Measurements from ENCODE around the gene MRPS15. TPM values are rescaled to one million over a fixed set of nuclear protein-coding genes. Genes with fewer than 3 reads are reported as not detected.

MRPS15 gene
- total RNA-seq, 1 donor from 2014 or later: 78.8 TPM

DNA sequence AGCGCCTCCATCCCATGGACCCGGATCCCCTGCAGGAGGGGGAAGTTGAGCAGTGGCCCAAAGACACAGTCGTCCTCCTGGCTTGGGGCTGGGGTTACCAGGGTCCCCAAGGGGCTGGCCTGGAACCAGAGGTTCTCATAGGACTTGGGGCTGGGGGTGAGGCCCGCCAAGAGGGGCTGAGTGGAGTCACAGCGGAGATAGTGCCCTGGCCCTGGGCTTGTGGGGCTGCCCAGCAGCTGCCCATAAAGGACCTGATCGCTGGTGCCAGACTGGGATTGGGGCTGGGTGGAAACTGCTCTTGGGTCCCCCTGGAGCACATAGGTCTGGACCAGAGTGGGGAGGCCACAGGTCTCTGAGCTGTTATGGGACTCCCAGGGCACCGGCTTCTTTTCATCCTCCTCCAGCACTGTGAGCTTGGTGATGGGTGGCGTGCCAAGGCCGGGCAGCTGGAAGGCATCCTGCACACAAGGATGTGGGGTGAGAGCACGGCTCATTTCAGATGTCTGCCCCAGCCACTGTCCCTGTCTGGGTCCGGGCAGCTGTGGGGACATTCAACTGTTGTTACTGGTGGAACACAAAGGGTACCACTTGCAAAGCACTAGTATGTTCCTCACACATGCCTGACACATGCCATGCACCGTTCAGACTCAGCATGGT lies 2.3 kb upstream of the MRPS15 start:
- peaks cover 18% of the 10 kb centered on the region for H3K27me3 Mint-ChIP-seq (ENCODE audit: unreplicated experiment)
- H3K4me3 Mint-ChIP-seq (ENCODE audit: unreplicated experiment): no peak overlapping the region
- no peak for DNase-seq (ENCODE audit: low spot score)
- peaks cover 7% of the 10 kb centered on the region for H3K36me3 Mint-ChIP-seq (ENCODE audit: low read depth, unreplicated experiment)
- H3K27ac Mint-ChIP-seq (ENCODE audit: unreplicated experiment): no peak overlapping the region
- TF ChIP-seq, protein P1, sequence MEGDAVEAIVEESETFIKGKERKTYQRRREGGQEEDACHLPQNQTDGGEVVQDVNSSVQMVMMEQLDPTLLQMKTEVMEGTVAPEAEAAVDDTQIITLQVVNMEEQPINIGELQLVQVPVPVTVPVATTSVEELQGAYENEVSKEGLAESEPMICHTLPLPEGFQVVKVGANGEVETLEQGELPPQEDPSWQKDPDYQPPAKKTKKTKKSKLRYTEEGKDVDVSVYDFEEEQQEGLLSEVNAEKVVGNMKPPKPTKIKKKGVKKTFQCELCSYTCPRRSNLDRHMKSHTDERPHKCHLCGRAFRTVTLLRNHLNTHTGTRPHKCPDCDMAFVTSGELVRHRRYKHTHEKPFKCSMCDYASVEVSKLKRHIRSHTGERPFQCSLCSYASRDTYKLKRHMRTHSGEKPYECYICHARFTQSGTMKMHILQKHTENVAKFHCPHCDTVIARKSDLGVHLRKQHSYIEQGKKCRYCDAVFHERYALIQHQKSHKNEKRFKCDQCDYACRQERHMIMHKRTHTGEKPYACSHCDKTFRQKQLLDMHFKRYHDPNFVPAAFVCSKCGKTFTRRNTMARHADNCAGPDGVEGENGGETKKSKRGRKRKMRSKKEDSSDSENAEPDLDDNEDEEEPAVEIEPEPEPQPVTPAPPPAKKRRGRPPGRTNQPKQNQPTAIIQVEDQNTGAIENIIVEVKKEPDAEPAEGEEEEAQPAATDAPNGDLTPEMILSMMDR (IDR thresholded peaks at IDR 0.05; ENCODE audit: unreplicated experiment): no peak
- peaks cover 25% of the 10 kb centered on the region for H3K4me1 Mint-ChIP-seq (ENCODE audit: unreplicated experiment)
- no peaks in the 10 kb centered on the region for H3K9me3 Mint-ChIP-seq (ENCODE audit: unreplicated experiment)

DNA sequence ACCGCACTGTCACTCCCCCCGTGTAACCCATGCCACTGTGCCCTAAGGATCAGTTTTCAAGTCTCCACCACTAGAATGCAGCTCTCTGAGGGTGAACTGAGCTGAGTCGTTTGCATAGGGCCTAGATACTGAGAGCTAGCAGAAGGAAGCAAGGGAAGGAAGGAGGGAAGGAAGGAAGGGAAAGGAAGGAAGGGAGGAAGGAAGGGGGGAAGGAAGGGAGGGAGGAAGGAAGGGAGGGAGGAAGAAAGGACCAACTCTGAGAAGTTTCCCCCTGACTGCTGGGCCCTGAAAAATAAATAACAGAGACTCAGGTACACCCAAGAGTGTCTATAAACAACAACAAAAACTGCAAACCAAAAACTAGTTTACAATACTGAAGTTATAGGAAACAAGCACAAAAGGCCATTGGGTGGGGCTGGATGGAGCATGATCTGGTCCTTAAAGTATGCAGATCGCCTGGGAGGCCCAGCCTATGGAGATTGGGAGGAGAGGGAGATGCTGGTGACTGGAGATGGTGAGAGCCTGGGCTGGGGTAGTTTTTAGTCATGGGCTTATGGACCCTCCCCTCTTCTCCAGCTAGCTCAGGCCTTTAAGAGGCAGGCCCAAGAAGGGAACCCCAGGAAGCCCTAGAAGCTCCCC lies 1.7 kb upstream of the MRPS15 start:
- H3K27ac Mint-ChIP-seq (ENCODE audit: unreplicated experiment): peak overlapping the region; percentile 68
- TF ChIP-seq, protein P1 (IDR thresholded peaks at IDR 0.05; ENCODE audit: unreplicated experiment): no peak
- H3K36me3 Mint-ChIP-seq (ENCODE audit: low read depth, unreplicated experiment): peaks cover 14% of the 10 kb centered on the region
- H3K9me3 Mint-ChIP-seq (ENCODE audit: unreplicated experiment): no peaks in the 10 kb centered on the region
- no peak for DNase-seq (ENCODE audit: low spot score)
- H3K27me3 Mint-ChIP-seq (ENCODE audit: unreplicated experiment): peaks cover 18% of the 10 kb centered on the region
- H3K4me3 Mint-ChIP-seq (ENCODE audit: unreplicated experiment): peak overlapping the region; percentile 100
- H3K4me1 Mint-ChIP-seq (ENCODE audit: unreplicated experiment): peaks cover 25% of the 10 kb centered on the region

DNA sequence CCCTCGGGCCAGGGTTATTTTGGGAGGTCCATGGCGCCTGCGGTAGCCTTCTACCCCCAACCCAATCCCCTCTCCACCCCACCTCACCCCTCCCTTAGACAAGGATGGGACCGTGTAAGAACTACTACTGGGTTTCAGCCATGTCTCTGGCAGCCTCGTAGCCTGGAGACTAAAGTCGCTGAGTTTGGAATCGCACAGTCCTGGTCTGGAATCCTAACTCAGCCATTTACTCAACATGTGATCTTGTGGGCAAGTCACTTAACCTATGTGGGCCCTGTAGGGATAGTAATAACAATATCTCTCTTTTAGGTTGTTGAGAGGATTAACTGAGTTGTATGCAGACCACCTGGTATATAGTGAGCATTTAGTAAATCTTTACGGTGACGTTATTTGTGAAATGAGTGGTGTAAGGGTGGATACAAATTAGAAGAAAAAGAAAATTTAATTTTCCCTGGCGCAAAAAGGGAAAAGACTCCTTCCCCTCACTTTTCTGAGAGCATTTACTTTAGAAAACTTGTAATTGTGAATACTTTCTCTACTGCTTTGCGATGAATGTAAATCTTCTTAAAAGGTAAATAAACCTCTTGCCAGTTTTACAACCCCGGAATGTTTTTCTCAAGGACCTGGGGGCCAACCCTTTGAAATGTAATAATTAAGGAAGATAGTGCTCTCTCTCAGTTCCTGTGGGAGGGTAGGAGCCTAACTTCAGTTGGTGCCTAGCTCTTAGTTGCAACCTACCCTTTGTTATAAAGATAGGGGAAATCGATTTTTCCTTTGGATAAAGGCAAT lies 615 bp upstream of the MRPS15 start:
- H3K4me3 Mint-ChIP-seq (ENCODE audit: unreplicated experiment): peak overlapping the region; percentile 100
- peaks cover 18% of the 10 kb centered on the region for H3K27me3 Mint-ChIP-seq (ENCODE audit: unreplicated experiment)
- peaks cover 20% of the 10 kb centered on the region for H3K36me3 Mint-ChIP-seq (ENCODE audit: low read depth, unreplicated experiment)
- no peaks in the 10 kb centered on the region for H3K9me3 Mint-ChIP-seq (ENCODE audit: unreplicated experiment)
- TF ChIP-seq, protein P1 (IDR thresholded peaks at IDR 0.05; ENCODE audit: unreplicated experiment): no peak
- no peak for DNase-seq (ENCODE audit: low spot score)
- peaks cover 25% of the 10 kb centered on the region for H3K4me1 Mint-ChIP-seq (ENCODE audit: unreplicated experiment)
- peak overlapping the region; percentile 98 for H3K27ac Mint-ChIP-seq (ENCODE audit: unreplicated experiment)

DNA sequence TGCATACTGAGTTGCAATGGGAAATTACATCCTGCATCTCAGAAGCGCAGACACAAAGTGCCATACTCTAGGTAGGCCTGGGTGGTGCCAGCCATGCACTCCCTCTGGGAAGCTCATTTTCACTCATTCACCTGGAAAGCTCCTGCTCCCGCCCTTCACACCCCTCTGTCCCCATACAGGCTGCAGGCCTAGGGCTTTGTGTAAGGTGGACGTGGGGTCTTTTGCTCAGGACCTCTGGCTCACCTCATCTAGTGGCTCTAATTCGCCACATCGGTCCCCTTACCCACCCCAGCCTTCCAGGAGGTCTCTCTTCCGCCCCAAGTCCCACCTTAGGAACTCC lies 751 bp downstream of the MRPS15 start:
- peaks cover 25% of the 10 kb centered on the region for H3K4me1 Mint-ChIP-seq (ENCODE audit: unreplicated experiment)
- peak overlapping the region; percentile 100 for H3K4me3 Mint-ChIP-seq (ENCODE audit: unreplicated experiment)
- H3K36me3 Mint-ChIP-seq (ENCODE audit: low read depth, unreplicated experiment): peaks cover 31% of the 10 kb centered on the region
- TF ChIP-seq, protein P1 (IDR thresholded peaks at IDR 0.05; ENCODE audit: unreplicated experiment): no peak
- peak overlapping the region; percentile 98 for H3K27ac Mint-ChIP-seq (ENCODE audit: unreplicated experiment)
- peaks cover 15% of the 10 kb centered on the region for H3K27me3 Mint-ChIP-seq (ENCODE audit: unreplicated experiment)
- no peaks in the 10 kb centered on the region for H3K9me3 Mint-ChIP-seq (ENCODE audit: unreplicated experiment)
- no peak for DNase-seq (ENCODE audit: low spot score)
